Measurements from ENCODE around the gene CDCA5. TPM values are rescaled to one million over a fixed set of nuclear protein-coding genes. Genes with fewer than 3 reads are reported as not detected.

The CDCA5 gene
- total and polyA plus RNA-seq, 4 donors, result 1.8 to 2.7 (median 2.2) TPM

DNA sequence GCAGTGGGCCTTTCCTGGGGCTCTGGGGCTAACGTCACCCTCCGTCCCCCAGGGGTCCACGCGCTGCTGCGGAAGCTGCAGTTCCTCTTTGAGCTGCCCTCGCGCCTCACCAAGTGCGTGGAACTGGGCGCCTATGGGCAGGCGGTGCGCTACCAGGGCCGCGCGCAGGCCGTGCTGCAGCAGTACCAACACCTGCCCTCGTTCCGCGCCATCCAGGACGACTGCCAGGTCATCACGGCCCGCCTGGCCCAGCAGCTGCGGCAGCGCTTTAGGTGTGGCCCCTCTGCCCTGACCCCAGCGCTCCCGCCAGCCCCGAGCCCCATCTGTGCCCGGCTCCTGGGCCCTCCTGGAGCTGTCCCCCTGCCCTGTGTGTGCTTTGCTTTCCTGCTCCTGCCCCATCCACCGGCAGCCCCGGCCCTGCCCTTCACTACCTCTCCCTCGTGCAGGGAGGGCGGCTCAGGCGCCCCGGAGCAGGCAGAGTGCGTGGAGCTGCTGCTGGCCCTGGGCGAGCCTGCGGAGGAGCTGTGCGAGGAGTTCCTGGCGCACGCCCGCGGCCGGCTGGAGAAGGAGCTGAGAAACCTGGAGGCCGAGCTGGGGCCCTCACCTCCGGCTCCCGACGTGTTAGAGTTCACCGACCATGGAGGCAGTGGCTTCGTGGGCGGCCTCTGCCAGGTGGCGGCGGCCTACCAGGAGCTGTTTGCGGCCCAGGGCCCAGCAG, 24.1 kb upstream of the CDCA5 start:
- WGBS, 2 donors, result 96 to 97% methylated on average over 50 to 52 of the region's 52 CpGs
- ATAC-seq (ENCODE audit: insufficient read depth, low FRiP score), result no peak
- H3K27me3 ChIP-seq (ENCODE audit: control insufficient read depth in 3 of 3, insufficient read depth in 3 of 3, low read length in 2 of 3), result peaks cover 0 to 2% (median 0%) of the 10 kb centered on the region in 3 donors
- no peak for DNase-seq
- TF ChIP-seq, protein P1, sequence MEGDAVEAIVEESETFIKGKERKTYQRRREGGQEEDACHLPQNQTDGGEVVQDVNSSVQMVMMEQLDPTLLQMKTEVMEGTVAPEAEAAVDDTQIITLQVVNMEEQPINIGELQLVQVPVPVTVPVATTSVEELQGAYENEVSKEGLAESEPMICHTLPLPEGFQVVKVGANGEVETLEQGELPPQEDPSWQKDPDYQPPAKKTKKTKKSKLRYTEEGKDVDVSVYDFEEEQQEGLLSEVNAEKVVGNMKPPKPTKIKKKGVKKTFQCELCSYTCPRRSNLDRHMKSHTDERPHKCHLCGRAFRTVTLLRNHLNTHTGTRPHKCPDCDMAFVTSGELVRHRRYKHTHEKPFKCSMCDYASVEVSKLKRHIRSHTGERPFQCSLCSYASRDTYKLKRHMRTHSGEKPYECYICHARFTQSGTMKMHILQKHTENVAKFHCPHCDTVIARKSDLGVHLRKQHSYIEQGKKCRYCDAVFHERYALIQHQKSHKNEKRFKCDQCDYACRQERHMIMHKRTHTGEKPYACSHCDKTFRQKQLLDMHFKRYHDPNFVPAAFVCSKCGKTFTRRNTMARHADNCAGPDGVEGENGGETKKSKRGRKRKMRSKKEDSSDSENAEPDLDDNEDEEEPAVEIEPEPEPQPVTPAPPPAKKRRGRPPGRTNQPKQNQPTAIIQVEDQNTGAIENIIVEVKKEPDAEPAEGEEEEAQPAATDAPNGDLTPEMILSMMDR (IDR thresholded peaks at IDR 0.05; ENCODE audit: control extremely low read depth, extremely low read depth), result no peak
- H3K9me3 ChIP-seq (ENCODE audit: control insufficient read depth in 4 of 4, insufficient read depth in 3 of 4, low read length in 3 of 4), result no peaks in the 10 kb centered on the region
- H3K4me3 ChIP-seq, result no peak overlapping the region
- H3K36me3 ChIP-seq (ENCODE audit: control insufficient read depth in 4 of 4, insufficient read depth in 4 of 4, low read length in 4 of 4), result peaks cover 6 to 31% (median 8%) of the 10 kb centered on the region in 4 donors
- H3K27ac ChIP-seq (ENCODE audit: low read depth in 1 of 2, low read length in 1 of 2), result no peak overlapping the region
- peaks cover 0 to 18% (median 7%) of the 10 kb centered on the region in 5 donors for H3K4me1 ChIP-seq (ENCODE audit: control insufficient read depth in 5 of 5, insufficient read depth in 5 of 5, low read length in 5 of 5)
- no peak overlapping the region for H3K9ac ChIP-seq (ENCODE audit: insufficient read depth in 1 of 2, low read length in 2 of 2)

DNA sequence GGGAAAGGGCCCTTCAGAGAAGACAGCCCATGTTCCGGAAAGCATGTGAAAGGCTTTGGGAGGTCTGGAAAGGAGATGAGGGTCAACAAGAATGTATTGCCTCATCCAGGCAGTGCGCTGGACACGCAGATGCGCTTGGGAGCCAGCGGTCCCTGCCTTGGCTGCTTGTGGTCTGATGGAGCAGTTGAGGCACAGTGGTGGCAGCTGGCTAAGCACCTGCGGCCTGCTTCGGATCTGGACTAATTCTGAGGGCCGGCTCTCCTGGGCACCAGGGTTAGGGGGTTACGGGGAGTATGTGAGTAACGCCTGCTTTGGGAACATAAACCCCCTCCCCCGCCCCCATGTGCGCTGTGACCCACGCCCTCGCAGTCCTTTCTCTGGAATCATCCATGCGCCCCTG, 23.2 kb upstream of the CDCA5 start:
- ATAC-seq (ENCODE audit: insufficient read depth, low FRiP score), result no peak
- H3K27ac ChIP-seq (ENCODE audit: low read depth in 1 of 2, low read length in 1 of 2), result no peak overlapping the region
- DNase-seq, result no peak
- H3K4me1 ChIP-seq (ENCODE audit: control insufficient read depth in 5 of 5, insufficient read depth in 5 of 5, low read length in 5 of 5), result peaks cover 0 to 9% (median 7%) of the 10 kb centered on the region in 5 donors
- no peak overlapping the region for H3K4me3 ChIP-seq
- no peaks in the 10 kb centered on the region for H3K9me3 ChIP-seq (ENCODE audit: control insufficient read depth in 4 of 4, insufficient read depth in 3 of 4, low read length in 3 of 4)
- WGBS, 2 donors, result 96 to 97% methylated on average over 15 of the region's 15 CpGs
- H3K36me3 ChIP-seq (ENCODE audit: control insufficient read depth in 4 of 4, insufficient read depth in 4 of 4, low read length in 4 of 4), result peaks cover 8 to 31% (median 9%) of the 10 kb centered on the region in 4 donors
- no peaks in the 10 kb centered on the region for H3K27me3 ChIP-seq (ENCODE audit: control insufficient read depth in 3 of 3, insufficient read depth in 3 of 3, low read length in 2 of 3)
- TF ChIP-seq, protein P1 (IDR thresholded peaks at IDR 0.05; ENCODE audit: control extremely low read depth, extremely low read depth), result no peak
- H3K9ac ChIP-seq (ENCODE audit: insufficient read depth in 1 of 2, low read length in 2 of 2), result no peak overlapping the region

DNA sequence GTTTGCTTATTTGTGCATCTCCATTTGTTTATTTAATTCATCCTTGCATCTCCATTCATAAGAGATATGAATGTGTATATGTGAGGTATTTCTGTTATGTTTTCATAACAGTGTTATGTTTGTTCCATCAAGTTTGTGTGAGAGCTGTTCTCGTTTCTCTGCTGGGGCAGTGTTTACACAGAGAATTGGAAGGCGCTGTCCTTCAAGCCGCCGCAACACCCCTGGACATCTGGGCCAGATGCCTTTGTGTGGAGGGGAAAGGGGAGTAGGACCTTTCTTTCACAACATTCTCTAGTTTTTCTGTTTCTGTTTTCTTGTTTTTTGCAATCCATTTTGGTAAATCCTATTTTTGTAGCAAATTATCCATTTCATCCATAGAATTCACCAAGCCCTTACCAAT, 20.8 kb upstream of the CDCA5 start:
- Histone ChIP-seq H3K36me3 (ENCODE audit: control insufficient read depth in 4 of 4, insufficient read depth in 4 of 4, low read length in 4 of 4) (peaks cover 4 to 27% (median 9%) of the 10 kb centered on the region in 4 donors), H3K9me3 (ENCODE audit: control insufficient read depth in 4 of 4, insufficient read depth in 3 of 4, low read length in 3 of 4) (no peaks in the 10 kb centered on the region), H3K4me1 (ENCODE audit: control insufficient read depth in 5 of 5, insufficient read depth in 5 of 5, low read length in 5 of 5) (peaks cover 0 to 3% (median 0%) of the 10 kb centered on the region in 5 donors), H3K9ac (ENCODE audit: insufficient read depth in 1 of 2, low read length in 2 of 2) (peak overlapping the region in 1 of 2 donors; percentile 19), H3K4me3 (no peak overlapping the region), H3K27me3 (ENCODE audit: control insufficient read depth in 3 of 3, insufficient read depth in 3 of 3, low read length in 2 of 3) (no peaks in the 10 kb centered on the region), H3K27ac (ENCODE audit: low read depth in 1 of 2, low read length in 1 of 2) (peak overlapping the region in 1 of 2 donors; percentile 42)
- DNase-seq (peak in 2 of 3 donors; percentile 55 to 59), ATAC-seq (ENCODE audit: insufficient read depth, low FRiP score) (no peak)
- 66 to 86% methylated on average over 4 of the region's 4 CpGs for WGBS, 2 donors
- TF ChIP-seq, protein P1 (IDR thresholded peaks at IDR 0.05; ENCODE audit: control extremely low read depth, extremely low read depth), result no peak
